GM21619 (cell line): ENCODE data around the gene PLEKHG7.

Source experiments
- ATAC-seq: cut with Tn5 transposase; IDR thresholded peaks from one replicate; pipeline ENCODE4 v1.9.1; 2021; ENCODE audit not compliant: unreplicated experiment

Gene PLEKHG7

DNA sequence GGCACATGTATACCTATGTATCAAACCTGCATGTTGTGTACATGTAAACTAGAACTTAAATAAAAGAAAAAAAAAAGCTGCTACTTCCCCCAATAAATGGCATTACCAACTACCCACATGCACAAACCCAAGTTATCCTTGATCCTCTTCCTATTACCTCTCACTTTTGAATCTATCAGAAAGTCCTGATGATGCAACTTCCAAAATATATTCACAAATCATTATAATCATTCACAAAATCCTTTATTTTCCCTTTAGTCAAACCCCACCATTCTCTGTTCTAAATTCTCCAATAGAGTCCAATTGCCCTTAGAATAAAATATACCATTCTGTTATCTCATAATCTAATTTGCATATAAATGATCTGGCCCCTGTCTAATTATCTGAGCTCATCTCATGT, 92.0 kb downstream of the PLEKHG7 start:
- ATAC-seq: no peak

DNA sequence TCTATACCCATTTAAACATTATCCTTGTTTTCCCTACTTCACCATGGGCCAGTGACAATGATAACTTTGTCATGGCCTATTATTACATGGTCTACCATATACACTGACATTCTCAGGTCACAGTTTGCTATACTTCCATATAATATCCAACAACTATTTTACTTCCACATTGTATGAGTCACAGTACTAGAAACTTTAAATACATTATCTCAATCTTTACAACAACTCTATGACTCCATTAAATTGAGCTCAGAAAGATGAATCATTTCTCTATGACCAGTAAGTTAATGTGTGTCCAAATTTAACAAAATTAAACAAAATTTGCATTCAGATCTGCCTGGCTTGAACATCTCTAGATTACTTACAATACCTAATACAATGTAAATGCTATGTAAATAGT, 93.9 kb downstream of the PLEKHG7 start:
- no peak for ATAC-seq

GRCh38 chr12:92802906-92803305, 100.1 kb downstream of the PLEKHG7 start:
- no peak for ATAC-seq

- ATAC-seq: no peak
Measured at GRCh38 chr12:92803903-92804302, 101.1 kb downstream of the PLEKHG7 start.

DNA sequence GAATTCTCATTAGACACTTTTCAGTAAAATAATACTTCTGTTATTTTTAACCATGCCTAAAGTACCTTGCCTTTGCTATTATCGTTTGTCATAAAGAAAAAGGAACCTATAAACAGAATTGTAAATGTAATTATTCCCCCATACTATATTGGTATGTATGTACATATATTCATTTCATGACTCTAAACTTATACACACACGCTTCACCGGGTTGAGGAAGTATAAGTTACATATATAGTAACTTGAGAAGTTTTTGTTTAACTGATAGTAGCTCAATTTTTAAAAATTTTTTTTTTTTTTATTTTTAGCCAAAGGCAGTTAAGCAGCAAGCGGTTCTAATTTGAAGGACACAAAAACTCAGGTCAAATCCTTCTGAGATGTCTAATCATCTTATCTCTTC, 107.6 kb downstream of the PLEKHG7 start:
- peak; percentile 60 for ATAC-seq

GRCh38 chr12:92814584-92814983, 111.8 kb downstream of the PLEKHG7 start:
- ATAC-seq: no peak

- ATAC-seq: no peak
Measured at GRCh38 chr12:92821142-92821541, 118.4 kb downstream of the PLEKHG7 start.
